Spleen (tissue), 11 donors: ENCODE measurements around the gene IL19. TPM values are rescaled to one million over a fixed set of nuclear protein-coding genes. Genes with fewer than 3 reads are reported as not detected.

ENCODE experiments used
- DNase-seq: peaks from one replicate; pipeline ENCODE4 v3.0.0-alpha.2; 2020
- H3K27ac ChIP-seq, 8 donors: fragments of 200-600 bp; sonication (generic) in 7 of 8; 1 replicate in 4 of 8; 2 replicates in 4 of 8; pipeline versions ENCODE4 v1.5.0 to v1.8.0; 2016 to 2021; ENCODE audit warnings: inconsistent platforms in 4 of 8, mild to moderate bottlenecking in 4 of 8, moderate library complexity in 1 of 8
- H3K27me3 ChIP-seq, 7 donors: fragments of 200-600 bp; sonication (generic) in 6 of 7; replicated peaks in 1 of 7; 1 replicate in 4 of 7; 2 replicates in 3 of 7; pipeline versions ENCODE4 v1.5.0 to v1.8.0; 2016 to 2021; ENCODE audit warnings: inconsistent platforms in 3 of 7, mild to moderate bottlenecking in 1 of 7
- H3K36me3 ChIP-seq, 6 donors: fragments of 200-600 bp; sonication (generic) in 5 of 6; 1 replicate in 4 of 6; 2 replicates in 2 of 6; pipeline versions ENCODE4 v1.5.0 to v1.8.0; 2016 to 2021; ENCODE audit warnings: inconsistent platforms in 2 of 6
- H3K4me1 ChIP-seq, 6 donors: fragments of 200-600 bp; sonication (generic) in 5 of 6; 1 replicate in 3 of 6; 2 replicates in 3 of 6; pipeline versions ENCODE4 v1.5.0 to v1.8.0; 2016 to 2021; ENCODE audit warnings: inconsistent platforms in 3 of 6
- H3K4me3 ChIP-seq, 8 donors: fragments of 200-600 bp; sonication (generic) in 7 of 8; 1 replicate in 4 of 8; 2 replicates in 4 of 8; pipeline versions ENCODE4 v1.5.0 to v1.8.0; 2016 to 2021; ENCODE audit warnings: inconsistent platforms in 4 of 8, mild to moderate bottlenecking in 4 of 8, moderate library complexity in 2 of 8
- H3K9me3 ChIP-seq, 8 donors: fragments of 200-600 bp; sonication (generic) in 7 of 8; 1 replicate in 4 of 8; 2 replicates in 4 of 8; pipeline versions ENCODE4 v1.5.0 to v1.8.0; 2016 to 2021; ENCODE audit warnings: inconsistent platforms in 4 of 8
- POLR2A ChIP-seq, 3 donors: fragments of 450-650 bp; IDR thresholded peaks; one replicate each; pipeline ENCODE4 v1.5.1; 2017; ENCODE audit warnings: antibody characterized with exemption in 3 of 3, mild to moderate bottlenecking in 1 of 3
- POLR2AphosphoS5 ChIP-seq, 3 donors: sonication (generic); formaldehyde crosslinking; IDR thresholded peaks; one replicate each; pipeline ENCODE4 v1.5.1; 2017; ENCODE audit warnings: antibody characterized with exemption in 3 of 3
- WGBS, 5 donors: extraction: QIAGEN DNeasy Blood & Tissue Kit in 3 of 5; methylation state at CpG; one replicate each; pipeline versions ENCODE4 v1.1.5 to v1.1.7; 2013 to 2018; 5-methylcytosine and 5-hydroxymethylcytosine counted together
- intact Hi-C: fragments of 100-400 bp; cut with DNase I; formaldehyde crosslinking; loops from one replicate; pipeline ENCODE4 v1.15.0; 2023; ENCODE audit warnings: low total_unique reads
- polyA plus RNA-seq, 3 donors: library from polyadenylated mRNA; stranded (reverse); fragments of 200-250 nt; gene quantifications; one replicate each; pipeline ENCODE4 v1.2.1, GENCODE V29; 2013
- total RNA-seq, 7 donors: library from RNA; depleted of rRNA in 3 of 7; stranded (reverse); fragments of >200 nt in 3 of 7; fragmentation: NEBNext Ultra II Directional in 4 of 7; extraction: Animal tissue kit (Norgen Biotek cat#: 25700) in 4 of 7; gene quantifications; one replicate each; pipeline versions ENCODE4 v1.1.0 to v1.2.1, GENCODE V29; 2016 to 2021
- TF ChIP-seq, protein P1 (sequence below), 11 experiments: fragments of 200-600 bp in 7 of 11; fragments of 450-650 bp in 4 of 11; sonication (generic) in 4 of 11; IDR thresholded peaks in 8 of 11; conservative IDR thresholded peaks in 3 of 11; 1 replicate in 7 of 11; 2 replicates in 4 of 11; pipeline versions ENCODE4 v1.4.0 to v1.8.0; 2016 to 2021; ENCODE audit warnings: antibody characterized with exemption in 11 of 11, inconsistent platforms in 4 of 11, mild to moderate bottlenecking in 1 of 11
- donor health status: healthy with polysubstance abuse.
- donor health status: DM: no; HTN: no; CAD: no; lungs with moderate emphysema.
- donor health status: DM: no; HTN: no; CAD: no.
- donor health status: Bipolar disorder and iron deficiency.
- donor health status: healthy.
- donor health status: DM: no; HTN: no; CAD: no.
- donor health status: DM: yes; HTN: yes; CAD: no.

Gene IL19
- total and polyA plus RNA-seq, 10 donors, result 0.09 to 2.2 (median 0.12) TPM; not detected in 7

GRCh38 chr1:206797534-206798383 is 27.2 kb downstream of the IL19 start:
- intact Hi-C loops, result no loop called here
- TF ChIP-seq POLR2AphosphoS5 (IDR thresholded peaks at IDR 0.05), result no peak
- TF ChIP-seq POLR2A (IDR thresholded peaks at IDR 0.05), result no peak
- TF ChIP-seq, protein P1, sequence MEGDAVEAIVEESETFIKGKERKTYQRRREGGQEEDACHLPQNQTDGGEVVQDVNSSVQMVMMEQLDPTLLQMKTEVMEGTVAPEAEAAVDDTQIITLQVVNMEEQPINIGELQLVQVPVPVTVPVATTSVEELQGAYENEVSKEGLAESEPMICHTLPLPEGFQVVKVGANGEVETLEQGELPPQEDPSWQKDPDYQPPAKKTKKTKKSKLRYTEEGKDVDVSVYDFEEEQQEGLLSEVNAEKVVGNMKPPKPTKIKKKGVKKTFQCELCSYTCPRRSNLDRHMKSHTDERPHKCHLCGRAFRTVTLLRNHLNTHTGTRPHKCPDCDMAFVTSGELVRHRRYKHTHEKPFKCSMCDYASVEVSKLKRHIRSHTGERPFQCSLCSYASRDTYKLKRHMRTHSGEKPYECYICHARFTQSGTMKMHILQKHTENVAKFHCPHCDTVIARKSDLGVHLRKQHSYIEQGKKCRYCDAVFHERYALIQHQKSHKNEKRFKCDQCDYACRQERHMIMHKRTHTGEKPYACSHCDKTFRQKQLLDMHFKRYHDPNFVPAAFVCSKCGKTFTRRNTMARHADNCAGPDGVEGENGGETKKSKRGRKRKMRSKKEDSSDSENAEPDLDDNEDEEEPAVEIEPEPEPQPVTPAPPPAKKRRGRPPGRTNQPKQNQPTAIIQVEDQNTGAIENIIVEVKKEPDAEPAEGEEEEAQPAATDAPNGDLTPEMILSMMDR (IDR thresholded peaks at IDR 0.05 in 8 of 11, conservative IDR thresholded peaks at IDR 0.05 in 3 of 11), result peak in 8 of 11 experiments; percentile 12 to 65 (median 49)
- Histone ChIP-seq H3K9me3 (no peaks in the 10 kb centered on the region), H3K27ac (peak overlapping the region in 3 of 8 donors; percentile 1 to 36 (median 25)), H3K4me1 (peaks cover 0 to 57% (median 20%) of the 10 kb centered on the region in 6 donors), H3K27me3 (no peaks in the 10 kb centered on the region), H3K36me3 (no peaks in the 10 kb centered on the region), H3K4me3 (no peak overlapping the region)
- DNase-seq, result peak; percentile 80
- WGBS, 5 donors, result 42 to 62% (median 45%) methylated on average over 8 of the region's 8 CpGs

DNA sequence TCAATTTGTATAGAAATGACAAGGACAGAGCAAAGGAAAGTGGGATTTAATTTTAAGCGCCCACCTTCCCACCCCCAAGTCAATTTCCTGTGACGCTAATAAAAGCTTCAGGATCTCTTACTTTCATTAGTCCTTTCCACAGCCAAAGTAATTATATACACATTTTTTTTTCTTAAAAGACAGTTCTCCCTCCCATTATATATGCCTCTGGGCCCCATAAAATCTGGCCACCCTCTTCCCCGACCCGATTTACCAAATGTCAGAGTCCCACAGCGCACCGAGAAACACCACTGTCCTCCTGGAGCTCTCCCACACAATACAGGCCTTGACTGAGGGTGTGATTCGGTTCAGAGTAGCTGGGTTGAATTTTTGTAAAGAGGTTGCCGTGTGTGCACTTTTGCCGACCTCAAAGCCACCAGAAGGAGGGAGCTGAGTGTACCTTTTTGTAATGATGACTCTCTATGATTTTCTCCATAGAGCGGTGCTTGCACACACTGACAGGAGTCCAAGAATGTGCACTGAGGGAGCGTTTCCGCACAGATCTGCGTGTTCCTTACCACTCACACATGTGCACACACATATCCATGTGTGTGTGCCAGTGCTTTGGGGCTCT is 27.9 kb downstream of the IL19 start:
- no peak overlapping the region for H3K4me3 ChIP-seq

GRCh38 chr1:206799311-206799710 is 28.7 kb downstream of the IL19 start:
- H3K9me3 ChIP-seq, result no peaks in the 10 kb centered on the region
- H3K27ac ChIP-seq, result no peak overlapping the region
- H3K4me3 ChIP-seq, result no peak overlapping the region
- no peak for TF ChIP-seq POLR2A (IDR thresholded peaks at IDR 0.05)
- no peak for TF ChIP-seq POLR2AphosphoS5 (IDR thresholded peaks at IDR 0.05)
- TF ChIP-seq, protein P1 (IDR thresholded peaks at IDR 0.05 in 8 of 11, conservative IDR thresholded peaks at IDR 0.05 in 3 of 11), result no peak
- WGBS, 5 donors, result 90 to 100% (median 95%) methylated on average over 3 of the region's 3 CpGs
- no peaks in the 10 kb centered on the region for H3K36me3 ChIP-seq
- H3K4me1 ChIP-seq, result peaks cover 0 to 55% (median 29%) of the 10 kb centered on the region in 6 donors
- H3K27me3 ChIP-seq, result no peaks in the 10 kb centered on the region
- intact Hi-C loops, result no loop called here
- DNase-seq, result no peak

More for the DNA sequence above, 27.9 kb downstream of the IL19 start:
- Histone ChIP-seq H3K9me3 (no peaks in the 10 kb centered on the region), H3K36me3 (no peaks in the 10 kb centered on the region), H3K27me3 (no peaks in the 10 kb centered on the region), H3K27ac (peak overlapping the region in 1 of 8 donors; percentile 25), H3K4me1 (peaks cover 0 to 55% (median 23%) of the 10 kb centered on the region in 6 donors)
- intact Hi-C loops, result no loop called here
- WGBS, 5 donors, result 76 to 88% (median 85%) methylated on average over 13 of the region's 13 CpGs
- TF ChIP-seq POLR2AphosphoS5 (IDR thresholded peaks at IDR 0.05) (no peak), POLR2A (IDR thresholded peaks at IDR 0.05) (no peak)
- TF ChIP-seq, protein P1 (IDR thresholded peaks at IDR 0.05 in 8 of 11, conservative IDR thresholded peaks at IDR 0.05 in 3 of 11), result peak in 1 of 11 experiments; percentile 0
- DNase-seq, result no peak

GRCh38 chr1:206800411-206800810 is 29.8 kb downstream of the IL19 start:
- intact Hi-C loops, result no loop called here
- WGBS, 5 donors, result 77 to 85% (median 84%) methylated on average over 3 of the region's 3 CpGs
- TF ChIP-seq POLR2AphosphoS5 (IDR thresholded peaks at IDR 0.05), result no peak
- no peak for TF ChIP-seq POLR2A (IDR thresholded peaks at IDR 0.05)
- TF ChIP-seq, protein P1 (IDR thresholded peaks at IDR 0.05 in 8 of 11, conservative IDR thresholded peaks at IDR 0.05 in 3 of 11), result no peak

More at GRCh38 chr1:206800411-206800810, 29.8 kb downstream of the IL19 start:
- no peaks in the 10 kb centered on the region for H3K36me3 ChIP-seq
- peaks cover 0 to 49% (median 24%) of the 10 kb centered on the region in 6 donors for H3K4me1 ChIP-seq
- H3K4me3 ChIP-seq, result no peak overlapping the region
- no peaks in the 10 kb centered on the region for H3K9me3 ChIP-seq
- H3K27me3 ChIP-seq, result no peaks in the 10 kb centered on the region
- DNase-seq, result no peak
- no peak overlapping the region for H3K27ac ChIP-seq
